HG03442 (cell line): Measurements from ENCODE around the gene RACGAP1.
"Not testable (repeated sequence)": the region's sequence is repeated elsewhere in the genome, so short reads cannot be mapped to it uniquely, and the experiment has no call there.

ENCODE experiments used
- ATAC-seq: cut with Tn5 transposase; IDR thresholded peaks from one replicate; pipeline ENCODE4 v1.9.1; 2021; ENCODE audit warnings: mild to moderate bottlenecking, moderate library complexity; ENCODE audit not compliant: unreplicated experiment

Gene RACGAP1

GRCh38 chr12:49989400-49989799 is 35.9 kb downstream of the RACGAP1 start:
- not testable (repeated sequence) for ATAC-seq

GRCh38 chr12:49987625-49988303 is 37.5 kb downstream of the RACGAP1 start:
- no peak for ATAC-seq

GRCh38 chr12:49986476-49986875 is 38.8 kb downstream of the RACGAP1 start:
- not testable (repeated sequence) for ATAC-seq

- no peak for ATAC-seq
Observed at GRCh38 chr12:49985981-49986380, 39.3 kb downstream of the RACGAP1 start.

- no peak for ATAC-seq
Observed at GRCh38 chr12:49984476-49985359, 40.6 kb downstream of the RACGAP1 start.

GRCh38 chr12:49983892-49984291 is 41.4 kb downstream of the RACGAP1 start:
- no peak for ATAC-seq

- ATAC-seq, result no peak
Observed at GRCh38 chr12:49982246-49983087, 42.8 kb downstream of the RACGAP1 start.

GRCh38 chr12:49980501-49981349 is 44.6 kb downstream of the RACGAP1 start:
- no peak for ATAC-seq

GRCh38 chr12:49979791-49980190 is 45.5 kb downstream of the RACGAP1 start:
- no peak for ATAC-seq

GRCh38 chr12:49979016-49979586 is 46.2 kb downstream of the RACGAP1 start:
- ATAC-seq, result no peak

GRCh38 chr12:49978125-49978524 is 47.2 kb downstream of the RACGAP1 start:
- ATAC-seq, result no peak

- no peak for ATAC-seq
Observed at GRCh38 chr12:49976557-49976956, 48.7 kb downstream of the RACGAP1 start.

GRCh38 chr12:49975318-49975761 is 50.0 kb downstream of the RACGAP1 start:
- no peak for ATAC-seq

GRCh38 chr12:49974677-49975317 is 50.5 kb downstream of the RACGAP1 start:
- no peak for ATAC-seq

- ATAC-seq, result no peak
Observed at GRCh38 chr12:49974231-49974675, 51.0 kb downstream of the RACGAP1 start.

- no peak for ATAC-seq
Observed at GRCh38 chr12:49973361-49973830, 51.9 kb downstream of the RACGAP1 start.

GRCh38 chr12:49972641-49973360 is 52.5 kb downstream of the RACGAP1 start, which contains the start of gene AQP6:
Gene AQP6, plus strand, starts transcription at chr12:49972947. Its CDS starts 227 bp downstream, at chr12:49973174.
- ATAC-seq, result no peak

GRCh38 chr12:49972129-49972528 is 53.2 kb downstream of the RACGAP1 start:
- ATAC-seq, result no peak
